Thymus (tissue), 11 donors: ENCODE results near the gene PARD3. TPM values are rescaled to one million over a fixed set of nuclear protein-coding genes. Genes with fewer than 3 reads are reported as not detected.

Source experiments
- DNase-seq, 9 donors: peaks; one replicate each; pipeline ENCODE4 v3.0.0-alpha.2; 2013; ENCODE audit warnings: low spot score in 9 of 9, low read depth in 6 of 9, missing footprints in 1 of 9
- H3K27ac ChIP-seq, 2 donors: one replicate each; pipeline ENCODE4 v1.5.1; 2013; ENCODE audit warnings: control low read depth in 1 of 2, low read depth in 1 of 2, low read length in 1 of 2, mild to moderate bottlenecking in 1 of 2, moderate library complexity in 1 of 2
- H3K27me3 ChIP-seq, 2 donors: one replicate each; pipeline ENCODE4 v1.5.1; 2013; ENCODE audit warnings: low read length in 1 of 2; ENCODE audit not compliant: control insufficient read depth in 2 of 2, insufficient read depth in 1 of 2
- H3K36me3 ChIP-seq, 2 donors: one replicate each; pipeline ENCODE4 v1.5.1; 2013; ENCODE audit warnings: low read length in 1 of 2, mild to moderate bottlenecking in 1 of 2, moderate library complexity in 1 of 2; ENCODE audit not compliant: control insufficient read depth in 2 of 2, insufficient read depth in 2 of 2
- H3K4me1 ChIP-seq, 2 donors: one replicate each; pipeline ENCODE4 v1.5.1; 2013; ENCODE audit warnings: low read length in 2 of 2; ENCODE audit not compliant: control insufficient read depth in 2 of 2, insufficient read depth in 2 of 2
- H3K4me3 ChIP-seq, 2 donors: one replicate each; pipeline ENCODE4 v1.5.1; 2013; ENCODE audit warnings: low read length in 2 of 2, control low read depth in 1 of 2, mild to moderate bottlenecking in 1 of 2
- H3K9me3 ChIP-seq, 2 donors: one replicate each; pipeline ENCODE4 v1.5.1; 2013; ENCODE audit warnings: low read length in 1 of 2, mild to moderate bottlenecking in 1 of 2; ENCODE audit not compliant: control insufficient read depth in 2 of 2, insufficient read depth in 1 of 2
- WGBS: extraction: QIAGEN DNeasy Blood & Tissue Kit; methylation state at CpG from one replicate; pipeline ENCODE4 v1.1.7; 2013; 5-methylcytosine and 5-hydroxymethylcytosine counted together
- polyA plus RNA-seq: library from polyadenylated mRNA; stranded (reverse); fragments of 200-250 nt; gene quantifications from one replicate; pipeline ENCODE4 v1.2.3, GENCODE V29; 2013
- total RNA-seq: library from RNA; stranded (reverse); fragments of 120-200 nt; gene quantifications from one replicate; pipeline ENCODE4 v1.2.4, GENCODE V29; 2013
- donor health status: healthy.

The PARD3 gene
- total and polyA plus RNA-seq, 2 donors, result 13.3 to 23.5 TPM

DNA sequence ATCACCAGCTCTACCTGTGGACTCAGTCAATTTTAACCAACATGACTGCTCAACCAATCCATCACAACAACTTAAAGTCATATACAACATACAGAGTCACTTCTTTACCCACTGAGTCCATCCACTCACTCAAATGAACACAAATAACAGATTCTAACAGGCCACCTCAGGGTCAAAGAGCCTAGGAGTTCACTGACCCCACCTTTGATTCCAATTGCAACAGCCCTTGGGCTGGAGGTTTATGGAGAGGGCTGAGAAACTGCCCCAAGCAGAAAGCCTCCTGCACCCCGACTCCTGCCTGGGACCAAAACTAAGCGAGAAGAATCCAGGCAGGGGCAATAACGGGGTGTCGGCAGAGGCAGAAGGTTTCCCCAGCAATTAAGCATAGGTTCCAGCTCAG, 263.8 kb downstream of the PARD3 start:
- WGBS, result over 99% methylated on average over 4 of the region's 4 CpGs

DNA sequence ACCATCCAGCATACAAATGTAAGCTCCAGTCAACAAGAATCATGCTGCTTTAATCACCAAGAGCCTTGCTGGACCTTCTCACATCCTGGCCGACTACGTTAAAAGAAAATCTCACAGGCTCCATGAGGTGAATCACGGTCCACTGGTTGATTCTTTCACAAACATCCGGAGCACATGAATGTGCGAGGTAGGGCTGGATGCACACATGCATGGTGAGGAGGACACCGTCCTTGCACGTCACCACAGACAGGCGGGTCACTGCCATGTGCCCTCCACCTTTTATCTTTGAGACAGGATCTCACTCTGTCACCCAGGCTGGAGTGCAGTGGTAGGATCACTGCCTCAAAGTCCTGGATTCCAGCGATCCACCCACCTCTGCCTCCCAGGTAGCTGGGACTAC, 265.1 kb downstream of the PARD3 start:
- Histone ChIP-seq H3K36me3 (no peaks in the 10 kb centered on the region), H3K9me3 (no peaks in the 10 kb centered on the region), H3K27me3 (no peaks in the 10 kb centered on the region), H3K27ac (no peak overlapping the region), H3K4me3 (no peak overlapping the region), H3K4me1 (no peaks in the 10 kb centered on the region)
- 97% methylated on average over 9 of the region's 9 CpGs for WGBS
- no peak for DNase-seq

More for the DNA sequence above, 263.8 kb downstream of the PARD3 start:
- H3K36me3 ChIP-seq, result no peaks in the 10 kb centered on the region
- no peak for DNase-seq
- H3K4me1 ChIP-seq, result no peaks in the 10 kb centered on the region
- H3K9me3 ChIP-seq, result no peaks in the 10 kb centered on the region
- H3K4me3 ChIP-seq, result no peak overlapping the region
- no peaks in the 10 kb centered on the region for H3K27me3 ChIP-seq
- no peak overlapping the region for H3K27ac ChIP-seq

DNA sequence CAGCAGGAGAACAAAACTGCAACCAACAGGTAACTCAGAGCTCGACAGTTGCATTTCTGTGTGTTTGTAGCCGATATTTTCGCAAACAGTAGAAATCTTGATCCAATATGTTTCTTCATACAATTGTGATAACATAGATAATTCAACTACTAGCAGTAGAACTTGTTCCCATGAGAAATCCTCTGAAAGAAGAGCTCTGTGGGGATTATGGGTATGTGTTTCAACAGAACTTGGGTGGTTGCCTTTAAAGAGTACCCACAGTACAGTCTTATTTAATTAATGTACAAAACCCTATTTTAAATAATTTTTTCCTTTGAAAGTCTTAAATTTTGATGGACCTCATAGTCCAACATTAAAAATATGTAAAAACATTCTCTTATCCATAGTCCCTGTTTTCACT, 266.1 kb downstream of the PARD3 start:
- WGBS, result 97% methylated on average over 3 of the region's 3 CpGs
- DNase-seq, result no peak

DNA sequence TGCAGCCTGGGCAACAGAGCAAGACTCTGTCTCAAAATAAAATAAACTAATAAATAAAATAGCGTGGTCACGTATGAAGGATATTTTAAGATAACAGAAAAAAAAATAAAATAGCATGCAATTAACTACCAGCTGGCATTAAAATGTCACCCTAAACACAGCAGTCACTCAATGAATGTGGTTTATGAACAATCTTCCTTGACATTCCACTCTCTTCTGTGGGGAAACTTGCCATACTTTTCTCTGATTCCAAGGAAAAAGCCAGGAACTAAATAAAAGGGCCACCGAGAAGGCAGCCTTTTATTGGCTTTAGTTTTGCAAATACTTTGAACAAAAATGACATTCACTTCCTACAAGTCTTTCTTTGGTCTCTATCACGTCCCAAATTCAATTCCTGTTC, 266.6 kb downstream of the PARD3 start:
- H3K4me1 ChIP-seq, result no peaks in the 10 kb centered on the region
- DNase-seq, result no peak
- no peaks in the 10 kb centered on the region for H3K9me3 ChIP-seq
- H3K4me3 ChIP-seq, result no peak overlapping the region
- no peaks in the 10 kb centered on the region for H3K27me3 ChIP-seq
- H3K27ac ChIP-seq, result no peak overlapping the region
- WGBS, result 96% methylated on average over 4 of the region's 4 CpGs
- no peaks in the 10 kb centered on the region for H3K36me3 ChIP-seq

More for the DNA sequence above, 266.1 kb downstream of the PARD3 start:
- Histone ChIP-seq H3K36me3 (no peaks in the 10 kb centered on the region), H3K4me3 (no peak overlapping the region), H3K9me3 (no peaks in the 10 kb centered on the region), H3K27ac (no peak overlapping the region), H3K27me3 (no peaks in the 10 kb centered on the region), H3K4me1 (no peaks in the 10 kb centered on the region)

DNA sequence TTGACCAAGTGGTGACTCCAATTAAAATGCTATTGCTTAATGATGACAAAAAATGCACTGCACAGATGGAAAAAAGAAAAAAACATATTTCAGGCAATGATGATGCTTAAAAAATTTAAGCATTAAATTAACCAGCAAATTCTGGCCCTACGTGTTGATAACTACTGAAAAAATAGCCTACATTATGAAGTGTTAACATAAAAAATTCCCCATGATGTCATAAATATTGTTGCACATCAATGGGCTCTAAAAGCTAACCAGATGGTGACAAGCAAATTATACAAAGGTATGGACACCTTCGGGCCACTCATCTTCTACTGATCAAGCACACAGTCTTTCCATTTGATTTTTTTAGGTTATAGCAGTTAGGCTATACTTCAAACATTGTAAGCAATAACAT, 267.4 kb downstream of the PARD3 start:
- no peaks in the 10 kb centered on the region for H3K9me3 ChIP-seq
- no peak overlapping the region for H3K27ac ChIP-seq
- 99% methylated on average over 2 of the region's 2 CpGs for WGBS
- H3K36me3 ChIP-seq, result no peaks in the 10 kb centered on the region
- no peak for DNase-seq
- no peaks in the 10 kb centered on the region for H3K27me3 ChIP-seq
- H3K4me3 ChIP-seq, result no peak overlapping the region
- H3K4me1 ChIP-seq, result no peaks in the 10 kb centered on the region

DNA sequence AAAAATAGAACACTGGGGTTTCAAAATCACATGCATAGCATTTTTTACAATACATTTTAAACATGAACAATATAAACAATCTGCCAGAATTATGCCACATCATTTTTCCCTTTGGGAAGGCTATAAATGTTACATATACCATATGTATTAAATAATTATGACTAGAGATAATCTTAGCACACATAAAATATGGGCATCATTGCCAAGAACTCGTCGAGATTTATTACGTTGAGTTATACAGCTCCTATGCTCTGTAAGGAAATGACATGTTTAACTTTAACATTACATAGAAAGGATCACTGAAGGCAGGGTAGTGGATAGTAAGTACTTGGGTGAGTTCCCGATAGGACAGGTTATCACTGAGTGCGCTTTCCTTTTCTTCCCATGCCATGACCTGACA, 267.8 kb downstream of the PARD3 start:
- Histone ChIP-seq H3K9me3 (no peaks in the 10 kb centered on the region), H3K4me1 (no peaks in the 10 kb centered on the region), H3K27me3 (no peaks in the 10 kb centered on the region), H3K36me3 (no peaks in the 10 kb centered on the region), H3K27ac (no peak overlapping the region), H3K4me3 (no peak overlapping the region)
- 96% methylated on average over 5 of the region's 5 CpGs for WGBS
- DNase-seq, result no peak

DNA sequence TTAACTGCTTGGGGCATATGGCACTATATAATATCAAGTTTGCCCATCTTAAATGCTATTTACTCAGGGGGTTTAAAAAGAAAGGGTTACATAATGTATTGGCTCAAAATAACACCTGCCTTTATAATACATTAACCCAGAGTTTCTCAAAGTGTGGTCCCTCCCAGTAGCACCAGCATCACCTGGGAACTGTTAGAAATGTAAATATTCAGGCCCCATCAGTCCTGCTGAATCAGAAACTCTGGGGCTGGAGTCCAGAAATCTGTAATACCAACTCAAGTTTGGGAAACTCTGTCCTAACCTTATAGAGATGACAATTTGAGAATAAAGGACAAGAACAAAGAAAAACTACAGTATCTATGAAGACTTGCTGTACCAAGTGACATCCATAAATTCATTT, 270.7 kb downstream of the PARD3 start:
- no peak for DNase-seq
- Histone ChIP-seq H3K4me1 (no peaks in the 10 kb centered on the region), H3K36me3 (no peaks in the 10 kb centered on the region), H3K9me3 (no peaks in the 10 kb centered on the region), H3K27me3 (no peaks in the 10 kb centered on the region), H3K4me3 (no peak overlapping the region), H3K27ac (no peak overlapping the region)

DNA sequence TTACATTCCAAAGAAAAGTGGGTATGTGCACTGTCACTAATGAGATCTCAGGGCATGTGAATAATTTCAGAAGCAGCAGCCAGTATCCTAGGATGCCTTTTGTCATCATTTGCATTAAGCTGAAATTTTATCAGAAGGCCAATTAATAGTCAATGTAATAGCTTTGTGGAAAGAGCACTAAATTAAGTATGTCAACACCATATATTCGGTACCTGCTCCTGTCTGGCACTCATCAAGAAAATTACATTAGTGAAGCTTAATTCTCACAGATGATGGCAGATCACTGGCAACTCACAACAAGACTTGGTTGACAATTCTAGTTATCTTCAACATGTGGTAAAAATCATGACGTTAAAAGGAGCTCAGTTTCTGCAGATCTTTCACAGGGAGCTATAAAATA, 271.4 kb downstream of the PARD3 start:
- 97% methylated on average over 2 of the region's 2 CpGs for WGBS
- Histone ChIP-seq H3K27ac (no peak overlapping the region), H3K9me3 (no peaks in the 10 kb centered on the region), H3K27me3 (no peaks in the 10 kb centered on the region), H3K36me3 (no peaks in the 10 kb centered on the region), H3K4me3 (no peak overlapping the region), H3K4me1 (no peaks in the 10 kb centered on the region)
- no peak for DNase-seq

DNA sequence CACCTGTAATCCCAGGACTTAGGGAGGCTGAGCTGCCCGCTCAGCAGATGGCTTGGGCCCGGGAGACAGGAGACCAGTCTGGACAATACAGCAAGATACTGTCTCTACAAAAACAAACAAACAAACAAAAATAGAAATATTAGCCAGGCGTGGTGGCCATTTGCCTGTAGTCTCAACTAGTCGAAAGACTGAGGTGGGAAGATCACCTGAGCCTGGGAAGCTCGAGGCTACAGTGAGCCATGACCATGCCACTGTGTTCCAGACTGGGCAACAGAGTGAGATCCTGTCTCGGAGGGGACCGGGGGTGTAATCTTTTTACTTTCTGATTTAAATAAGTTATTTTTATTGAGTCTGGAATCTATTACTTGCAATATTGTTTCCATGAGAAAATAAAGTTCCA, 274.6 kb downstream of the PARD3 start:
- WGBS, result 98% methylated on average over 7 of the region's 7 CpGs

More for the DNA sequence above, 274.6 kb downstream of the PARD3 start:
- Histone ChIP-seq H3K4me1 (no peaks in the 10 kb centered on the region), H3K36me3 (peaks cover 0 to 3% of the 10 kb centered on the region in 2 donors), H3K4me3 (no peak overlapping the region), H3K9me3 (no peaks in the 10 kb centered on the region), H3K27ac (no peak overlapping the region), H3K27me3 (no peaks in the 10 kb centered on the region)
- no peak for DNase-seq
